Measurements from ENCODE around the gene CTU1. TPM values are rescaled to one million over a fixed set of nuclear protein-coding genes. Genes with fewer than 3 reads are reported as not detected.

Gene CTU1
- total and polyA plus RNA-seq, 12 donors = 2.0 to 5.6 (median 3.2) TPM

- Histone ChIP-seq H3K27me3 (peaks cover 0 to 54% (median 11%) of the 10 kb centered on the region in 7 donors), H3K27ac (peak overlapping the region in 1 of 10 donors; percentile 93), H3K9me3 (no peaks in the 10 kb centered on the region), H3K4me1 (peaks cover 0 to 81% (median 0%) of the 10 kb centered on the region in 9 donors), H3K36me3 (no peaks in the 10 kb centered on the region), H3K4me3 (no peak overlapping the region)
- DNase-seq = no peak
- intact Hi-C loops (cut with DNase I) = no loop called here
- no peak for ATAC-seq
- no peak for TF ChIP-seq CTCF (IDR thresholded peaks at IDR 0.05)
- 72 to 81% methylated on average over 6 of the region's 6 CpGs for WGBS, 2 donors
Observed at GRCh38 chr19:51141181-51141580, 33.0 kb upstream of the CTU1 start.

GRCh38 chr19:51140441-51140840, 32.2 kb upstream of the CTU1 start:
- Histone ChIP-seq H3K4me3 (no peak overlapping the region), H3K9me3 (peaks cover 0 to 3% (median 0%) of the 10 kb centered on the region in 11 donors), H3K36me3 (no peaks in the 10 kb centered on the region), H3K27me3 (peaks cover 0 to 54% (median 11%) of the 10 kb centered on the region in 7 donors), H3K27ac (peak overlapping the region in 1 of 10 donors; percentile 93), H3K4me1 (peaks cover 0 to 89% (median 0%) of the 10 kb centered on the region in 9 donors)
- TF ChIP-seq CTCF (IDR thresholded peaks at IDR 0.05) = no peak
- WGBS, 2 donors = 31 to 46% methylated on average over 6 of the region's 6 CpGs
- DNase-seq = no peak
- ATAC-seq = no peak
- intact Hi-C loops (cut with DNase I) = no loop called here

GRCh38 chr19:51139299-51140014, 31.2 kb upstream of the CTU1 start:
- peaks cover 0 to 11% (median 0%) of the 10 kb centered on the region in 11 donors for H3K9me3 ChIP-seq
- H3K27ac ChIP-seq = peak overlapping the region in 4 of 10 donors; percentile 16 to 93 (median 36)
- WGBS, 2 donors = 56 to 62% methylated on average over 4 of the region's 4 CpGs
- DNase-seq = no peak
- ATAC-seq = peak in 4 of 8 donors; percentile 19 to 59 (median 33)
- no peak for TF ChIP-seq CTCF (IDR thresholded peaks at IDR 0.05)
- H3K4me1 ChIP-seq = peaks cover 0 to 94% (median 0%) of the 10 kb centered on the region in 9 donors
- no peak overlapping the region for H3K4me3 ChIP-seq
- intact Hi-C loops (cut with DNase I) = no loop called here
- peaks cover 0 to 49% (median 11%) of the 10 kb centered on the region in 7 donors for H3K27me3 ChIP-seq
- no peaks in the 10 kb centered on the region for H3K36me3 ChIP-seq

- intact Hi-C loops (cut with DNase I) = no loop called here
- H3K4me1 ChIP-seq = peaks cover 0 to 90% (median 0%) of the 10 kb centered on the region in 9 donors
- no peak overlapping the region for H3K4me3 ChIP-seq
- H3K27me3 ChIP-seq = peaks cover 0 to 40% (median 11%) of the 10 kb centered on the region in 7 donors
- DNase-seq (peak; percentile 29 to 46), ATAC-seq (peak in 7 of 8 donors; percentile 48 to 73 (median 61))
- no peak for TF ChIP-seq CTCF (IDR thresholded peaks at IDR 0.05)
- peaks cover 0 to 11% (median 0%) of the 10 kb centered on the region in 11 donors for H3K9me3 ChIP-seq
- H3K36me3 ChIP-seq = no peaks in the 10 kb centered on the region
- H3K27ac ChIP-seq = peak overlapping the region in 5 of 10 donors; percentile 16 to 93 (median 33)
- WGBS, 2 donors = 63 to 70% methylated on average over 6 of the region's 6 CpGs
Observed at GRCh38 chr19:51138549-51138979, 30.4 kb upstream of the CTU1 start.

Measured in heart right ventricle (tissue), 16 donors.